ENCODE results near the gene ARF1. TPM values are rescaled to one million over a fixed set of nuclear protein-coding genes. Genes with fewer than 3 reads are reported as not detected.

ARF1 gene
- total RNA-seq, 2 donors from 2014 or later = 469 to 500 TPM

GRCh38 chr1:228047183-228047466 is 35.4 kb upstream of the ARF1 start:
- ATAC-seq (no peak), DNase-seq (no peak)
- intact Hi-C loops (cut with DNase I, micrococcal nuclease) = no loop called here

GRCh38 chr1:228048120-228048519 is 34.4 kb upstream of the ARF1 start:
- no peak for ATAC-seq
- intact Hi-C loops (cut with DNase I, micrococcal nuclease) = no loop called here
- no peak for DNase-seq

GRCh38 chr1:228048659-228049298 is 33.7 kb upstream of the ARF1 start:
- intact Hi-C loops (cut with DNase I, micrococcal nuclease) = no loop called here
- DNase-seq (no peak), ATAC-seq (no peak)

GRCh38 chr1:228050571-228051231 is 31.8 kb upstream of the ARF1 start:
- intact Hi-C loops (cut with DNase I, micrococcal nuclease) = no loop called here
- DNase-seq (no peak), ATAC-seq (no peak)

- intact Hi-C loops (cut with DNase I, micrococcal nuclease) = no loop called here
- DNase-seq = no peak
- no peak for ATAC-seq
Measured at GRCh38 chr1:228058172-228058948, 24.1 kb upstream of the ARF1 start.

GRCh38 chr1:228058949-228059633 is 23.4 kb upstream of the ARF1 start:
- intact Hi-C loops (cut with DNase I, micrococcal nuclease) = no loop called here
- no peak for DNase-seq
- peak; percentile 35 for ATAC-seq

GRCh38 chr1:228059634-228060457 is 22.7 kb upstream of the ARF1 start:
- DNase-seq (peak; percentile 98), ATAC-seq (peak; percentile 83)

GRCh38 chr1:228060458-228061190 is 21.9 kb upstream of the ARF1 start:
- intact Hi-C loops (cut with DNase I, micrococcal nuclease) = no loop called here
- ATAC-seq = peak; percentile 39
- peak; percentile 60 to 61 for DNase-seq

More at GRCh38 chr1:228059634-228060457, 22.7 kb upstream of the ARF1 start:
- intact Hi-C loops (cut with DNase I, micrococcal nuclease) = no loop called here

- ATAC-seq = no peak
- intact Hi-C loops (cut with DNase I, micrococcal nuclease) = no loop called here
- DNase-seq = no peak
Measured at GRCh38 chr1:228061411-228062084, 21.0 kb upstream of the ARF1 start.

- ATAC-seq = no peak
- intact Hi-C loops (cut with DNase I, micrococcal nuclease) = no loop called here
- DNase-seq = no peak
Measured at GRCh38 chr1:228062085-228062791, 20.3 kb upstream of the ARF1 start.

GRCh38 chr1:228062812-228063211 is 19.7 kb upstream of the ARF1 start:
- intact Hi-C loops (cut with DNase I, micrococcal nuclease) = no loop called here
- DNase-seq = no peak
- no peak for ATAC-seq

- ATAC-seq (no peak), DNase-seq (no peak)
- intact Hi-C loops (cut with DNase I, micrococcal nuclease) = no loop called here
Measured at GRCh38 chr1:228063251-228064191, 19.0 kb upstream of the ARF1 start.

GRCh38 chr1:228064296-228064695 is 18.2 kb upstream of the ARF1 start:
- ATAC-seq (no peak), DNase-seq (no peak)
- intact Hi-C loops (cut with DNase I, micrococcal nuclease) = no loop called here

GRCh38 chr1:228064741-228065542 is 17.6 kb upstream of the ARF1 start:
- ATAC-seq (no peak), DNase-seq (no peak)
- intact Hi-C loops (cut with DNase I, micrococcal nuclease) = no loop called here
